Measurements from ENCODE around the gene EIF4A3.
"Not testable (repeated sequence)": the region's sequence is repeated elsewhere in the genome, so short reads cannot be mapped to it uniquely, and the experiment has no call there.

EIF4A3 gene

GRCh38 chr17:80095038-80095843 lies 51.7 kb downstream of the EIF4A3 start:
- H3K27me3 ChIP-seq (ENCODE audit: insufficient read depth, low read length): no peaks in the 10 kb centered on the region
- H3K9me3 ChIP-seq (ENCODE audit: low read length): peaks cover 2% of the 10 kb centered on the region
- no peak overlapping the region for H3K4me3 ChIP-seq (ENCODE audit: low read length)
- H2AFZ ChIP-seq (ENCODE audit: low read depth, low read length): no peak overlapping the region
- H3K36me3 ChIP-seq (ENCODE audit: insufficient read depth, low read length): peaks cover 3% of the 10 kb centered on the region
- H3K4me1 ChIP-seq (ENCODE audit: insufficient read depth, low read length): no peaks in the 10 kb centered on the region

DNA sequence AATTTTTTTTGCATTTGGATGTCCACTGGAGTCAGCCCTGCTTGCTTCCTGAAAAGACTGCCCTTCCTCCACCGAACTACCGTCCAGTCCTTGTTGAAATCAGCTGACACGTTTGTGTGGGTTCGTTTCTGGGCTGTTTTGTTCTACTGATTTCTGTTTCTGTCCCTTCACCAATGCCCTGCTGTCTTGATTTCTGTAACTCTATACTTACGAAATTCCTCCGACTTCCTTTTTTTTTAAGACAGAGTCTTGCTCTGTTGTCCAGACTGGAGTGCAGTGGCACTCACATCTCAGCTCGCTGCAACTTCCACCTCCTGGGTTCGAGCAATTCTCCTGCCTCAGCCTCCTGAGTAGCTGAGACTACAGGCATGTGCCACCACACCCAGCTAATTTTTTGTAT lies 54.0 kb downstream of the EIF4A3 start:
- Histone ChIP-seq H3K36me3 (ENCODE audit: insufficient read depth, low read length) (peaks cover 3% of the 10 kb centered on the region), H2AFZ (ENCODE audit: low read depth, low read length) (no peak overlapping the region), H3K9me3 (ENCODE audit: low read length) (peaks cover 2% of the 10 kb centered on the region), H3K4me1 (ENCODE audit: insufficient read depth, low read length) (no peaks in the 10 kb centered on the region), H3K4me3 (ENCODE audit: low read length) (no peak overlapping the region), H3K27me3 (ENCODE audit: insufficient read depth, low read length) (no peaks in the 10 kb centered on the region)

- H3K36me3 ChIP-seq (ENCODE audit: insufficient read depth, low read length): peaks cover 6% of the 10 kb centered on the region
- no peaks in the 10 kb centered on the region for H3K4me1 ChIP-seq (ENCODE audit: insufficient read depth, low read length)
- H2AFZ ChIP-seq (ENCODE audit: low read depth, low read length): no peak overlapping the region
- H3K4me3 ChIP-seq (ENCODE audit: low read length): no peak overlapping the region
- no peaks in the 10 kb centered on the region for H3K27me3 ChIP-seq (ENCODE audit: insufficient read depth, low read length)
- H3K9me3 ChIP-seq (ENCODE audit: low read length): peaks cover 2% of the 10 kb centered on the region
Observed at GRCh38 chr17:80091376-80091775, 55.6 kb downstream of the EIF4A3 start.

DNA sequence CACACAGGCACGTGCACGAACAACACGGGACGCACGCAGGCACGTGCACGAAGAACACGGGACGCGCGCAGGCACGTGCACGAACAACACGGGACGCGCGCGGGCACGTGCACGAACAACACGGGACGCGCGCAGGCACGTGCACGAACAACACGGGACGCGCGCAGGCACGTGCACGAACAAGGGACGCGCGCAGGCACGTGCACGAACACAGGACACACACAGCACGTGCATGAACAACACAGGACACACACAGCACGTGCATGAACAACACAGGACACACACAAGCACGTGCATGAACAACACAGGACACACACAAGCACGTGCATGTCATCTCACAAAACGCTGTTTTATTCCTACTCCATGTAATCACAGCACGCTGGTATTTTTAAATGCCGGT lies 56.8 kb downstream of the EIF4A3 start:
- H3K36me3 ChIP-seq (ENCODE audit: insufficient read depth, low read length); H3K4me3 ChIP-seq (ENCODE audit: low read length); H3K9me3 ChIP-seq (ENCODE audit: low read length); H2AFZ ChIP-seq (ENCODE audit: low read depth, low read length); H3K4me1 ChIP-seq (ENCODE audit: insufficient read depth, low read length); H3K27me3 ChIP-seq (ENCODE audit: insufficient read depth, low read length): not testable (repeated sequence)

DNA sequence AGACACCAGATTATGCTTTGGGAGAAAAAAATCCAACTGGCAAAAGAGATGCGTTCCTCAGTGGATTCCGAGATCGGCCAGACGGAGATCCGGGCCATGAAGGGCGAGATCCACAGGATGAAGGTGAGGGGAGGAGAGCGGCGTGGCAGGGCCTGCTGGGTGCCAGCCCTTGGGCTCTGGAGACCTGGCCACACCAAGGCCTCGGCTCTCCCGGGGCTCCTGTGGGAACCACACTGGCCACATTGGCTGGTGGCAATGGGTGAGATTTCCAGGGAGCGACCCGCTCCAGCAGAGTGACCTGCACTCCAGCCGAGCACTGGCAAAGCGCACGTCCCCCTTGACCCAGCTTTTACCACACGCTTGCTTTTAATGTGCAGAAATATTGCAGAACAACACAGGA lies 57.2 kb downstream of the EIF4A3 start:
- no peak overlapping the region for H3K4me3 ChIP-seq (ENCODE audit: low read length)
- H3K4me1 ChIP-seq (ENCODE audit: insufficient read depth, low read length): no peaks in the 10 kb centered on the region
- H3K9me3 ChIP-seq (ENCODE audit: low read length): peaks cover 2% of the 10 kb centered on the region
- no peaks in the 10 kb centered on the region for H3K27me3 ChIP-seq (ENCODE audit: insufficient read depth, low read length)
- H3K36me3 ChIP-seq (ENCODE audit: insufficient read depth, low read length): peaks cover 7% of the 10 kb centered on the region
- H2AFZ ChIP-seq (ENCODE audit: low read depth, low read length): no peak overlapping the region

GRCh38 chr17:80087346-80088265 lies 59.3 kb downstream of the EIF4A3 start:
- H3K36me3 ChIP-seq (ENCODE audit: insufficient read depth, low read length): peaks cover 9% of the 10 kb centered on the region
- H2AFZ ChIP-seq (ENCODE audit: low read depth, low read length): no peak overlapping the region

GRCh38 chr17:80086616-80087015 lies 60.3 kb downstream of the EIF4A3 start:
- Histone ChIP-seq H3K4me3 (ENCODE audit: low read length) (no peak overlapping the region), H3K36me3 (ENCODE audit: insufficient read depth, low read length) (peaks cover 9% of the 10 kb centered on the region), H3K9me3 (ENCODE audit: low read length) (peaks cover 2% of the 10 kb centered on the region), H2AFZ (ENCODE audit: low read depth, low read length) (no peak overlapping the region), H3K27me3 (ENCODE audit: insufficient read depth, low read length) (no peaks in the 10 kb centered on the region), H3K4me1 (ENCODE audit: insufficient read depth, low read length) (no peaks in the 10 kb centered on the region)

More at GRCh38 chr17:80087346-80088265, 59.3 kb downstream of the EIF4A3 start:
- peaks cover 2% of the 10 kb centered on the region for H3K9me3 ChIP-seq (ENCODE audit: low read length)
- H3K4me1 ChIP-seq (ENCODE audit: insufficient read depth, low read length): no peaks in the 10 kb centered on the region
- no peaks in the 10 kb centered on the region for H3K27me3 ChIP-seq (ENCODE audit: insufficient read depth, low read length)
- H3K4me3 ChIP-seq (ENCODE audit: low read length): no peak overlapping the region

- H3K4me3 ChIP-seq (ENCODE audit: low read length): no peak overlapping the region
- H3K36me3 ChIP-seq (ENCODE audit: insufficient read depth, low read length): peaks cover 12% of the 10 kb centered on the region
- no peaks in the 10 kb centered on the region for H3K27me3 ChIP-seq (ENCODE audit: insufficient read depth, low read length)
- H3K4me1 ChIP-seq (ENCODE audit: insufficient read depth, low read length): no peaks in the 10 kb centered on the region
- peaks cover 2% of the 10 kb centered on the region for H3K9me3 ChIP-seq (ENCODE audit: low read length)
- H2AFZ ChIP-seq (ENCODE audit: low read depth, low read length): no peak overlapping the region
Observed at GRCh38 chr17:80086081-80086480, 60.8 kb downstream of the EIF4A3 start.

- peaks cover 8% of the 10 kb centered on the region for H3K36me3 ChIP-seq (ENCODE audit: insufficient read depth, low read length)
- no peak overlapping the region for H3K4me3 ChIP-seq (ENCODE audit: low read length)
- H3K27me3 ChIP-seq (ENCODE audit: insufficient read depth, low read length): no peaks in the 10 kb centered on the region
- no peak overlapping the region for H2AFZ ChIP-seq (ENCODE audit: low read depth, low read length)
- no peaks in the 10 kb centered on the region for H3K9me3 ChIP-seq (ENCODE audit: low read length)
- H3K4me1 ChIP-seq (ENCODE audit: insufficient read depth, low read length): peaks cover 3% of the 10 kb centered on the region
Observed at GRCh38 chr17:80084773-80085172, 62.2 kb downstream of the EIF4A3 start.

Data from neuron (in vitro differentiated cells).